SK-N-SH treated with all-trans-retinoic acid at 6 μM for 48 hours (cell line): ENCODE data around the gene BMP8B.

Experiments used
- CREB5 ChIP-seq: fragments of 250-450 bp; sonication (Bioruptor Pico); IDR thresholded peaks from 2 replicates; pipeline ENCODE4 v1.5.1; 2020; ENCODE audit warnings: low read depth, mild to moderate bottlenecking, moderate library complexity
- GLIS3 ChIP-seq: fragments of 250-450 bp; sonication (Bioruptor Pico); IDR thresholded peaks from 2 replicates; pipeline ENCODE4 v1.5.0; 2020; ENCODE audit warnings: mild to moderate bottlenecking, moderate library complexity
- ZC3H10 ChIP-seq: fragments of 250-450 bp; sonication (Bioruptor Pico); IDR thresholded peaks from 2 replicates; pipeline ENCODE4 v1.5.1; 2021; ENCODE audit warnings: mild to moderate bottlenecking, moderate library complexity
- ZFP30 ChIP-seq: fragments of 450-650 bp; formaldehyde crosslinking; IDR thresholded peaks from 2 replicates; pipeline ENCODE4 v1.5.0; 2022; ENCODE audit warnings: mild to moderate bottlenecking, moderate library complexity

DNA sequence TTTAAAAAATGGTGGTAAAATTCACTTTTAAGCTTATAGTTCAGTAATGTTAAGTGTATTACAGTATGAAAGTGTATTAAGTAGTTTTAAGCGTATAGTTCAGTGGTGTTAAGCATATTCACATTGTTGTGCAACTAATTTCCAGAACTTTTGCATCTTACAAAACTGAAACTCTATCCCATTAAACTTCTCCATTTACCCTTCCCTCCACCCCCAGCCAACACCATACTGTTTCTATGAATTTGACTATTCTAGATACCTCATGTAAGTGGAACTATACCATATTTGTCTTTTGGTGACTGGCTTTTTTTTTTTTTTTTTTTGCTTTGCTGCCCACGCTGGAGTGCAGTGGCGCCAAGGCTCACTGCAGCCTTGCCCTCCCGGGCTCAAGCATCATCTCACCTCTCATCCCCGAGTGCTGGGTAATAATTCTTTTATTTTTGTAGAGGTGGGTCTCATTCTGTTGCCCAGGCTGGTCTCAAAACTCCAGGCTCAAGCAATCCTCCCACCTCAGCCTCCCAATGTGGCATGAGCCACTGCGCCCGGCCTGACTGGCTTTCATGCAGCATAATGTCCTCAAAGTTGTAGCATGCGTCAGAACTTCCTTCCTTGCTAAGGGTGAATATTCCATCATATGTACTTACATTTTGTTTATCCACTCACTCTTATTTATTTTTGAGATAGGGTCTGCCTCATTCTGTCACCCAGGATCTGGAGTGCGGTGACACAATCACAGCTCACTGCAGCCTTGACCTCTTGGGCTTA is 45.1 kb upstream of the BMP8B start:
- TF ChIP-seq GLIS3 (CRISPR knock-in tag) (no peak), CREB5 (CRISPR knock-in tag) (no peak), ZFP30 (no peak), ZC3H10 (CRISPR knock-in tag) (no peak)
